CD14-positive monocyte (primary cell): ENCODE data around the gene CCDC116. TPM values are rescaled to one million over a fixed set of nuclear protein-coding genes. Genes with fewer than 3 reads are reported as not detected.

Experiments
- DNase-seq, 3 donors: peaks; one replicate each; pipeline ENCODE4 v3.0.0-alpha.2; 2011 to 2022
- H2AFZ ChIP-seq: 2 replicates; pipeline ENCODE4 v1.6.0; 2012; ENCODE audit warnings: mild to moderate bottlenecking, low read depth, low read length, inconsistent platforms; ENCODE audit not compliant: insufficient read depth, poor library complexity, severe bottlenecking
- H3K27ac ChIP-seq, 2 donors: 1 replicate in 1 of 2; 2 replicates in 1 of 2; pipeline ENCODE4 v1.5.1; 2012 to 2013; ENCODE audit warnings: low read length in 2 of 2, control low read depth in 1 of 2, inconsistent platforms in 1 of 2, low read depth in 1 of 2, mild to moderate bottlenecking in 1 of 2
- H3K27me3 ChIP-seq, 2 donors: one replicate each; pipeline versions ENCODE4 v1.6.0 to v1.6.1; 2011 to 2013; ENCODE audit warnings: low read length in 2 of 2; ENCODE audit not compliant: control insufficient read depth in 2 of 2, insufficient read depth in 2 of 2
- H3K36me3 ChIP-seq, 2 donors: replicated peaks in 1 of 2; 1 replicate in 1 of 2; 2 replicates in 1 of 2; pipeline versions ENCODE4 v1.5.1 to v1.6.1; 2012 to 2013; ENCODE audit warnings: low read length in 2 of 2, control low read depth in 1 of 2, inconsistent platforms in 1 of 2, mild to moderate bottlenecking in 1 of 2; ENCODE audit not compliant: insufficient read depth in 2 of 2, control insufficient read depth in 1 of 2
- H3K4me1 ChIP-seq, 2 donors: 1 replicate in 1 of 2; 2 replicates in 1 of 2; pipeline versions ENCODE4 v1.5.1 to v1.6.1; 2012 to 2013; ENCODE audit warnings: low read length in 2 of 2, control low read depth in 1 of 2, inconsistent platforms in 1 of 2, mild to moderate bottlenecking in 1 of 2, moderate library complexity in 1 of 2; ENCODE audit not compliant: insufficient read depth in 2 of 2, control insufficient read depth in 1 of 2
- H3K4me2 ChIP-seq: replicated peaks from 2 replicates; pipeline ENCODE3; 2012; ENCODE audit warnings: low read length, moderate library complexity, mild to moderate bottlenecking; ENCODE audit not compliant: poor library complexity, severe bottlenecking; ENCODE audit errors: extremely low read depth
- H3K4me3 ChIP-seq, 3 experiments: fragments of 200-600 bp in 1 of 3; sonication (generic) in 1 of 3; replicated peaks in 1 of 3; 1 replicate in 2 of 3; 2 replicates in 1 of 3; pipeline ENCODE4 v1.5.1; 2011 to 2013; ENCODE audit warnings: low read length in 3 of 3, mild to moderate bottlenecking in 3 of 3, control low read depth in 2 of 3, low read depth in 2 of 3, inconsistent platforms in 1 of 3, moderate library complexity in 1 of 3
- H3K79me2 ChIP-seq: 2 replicates; pipeline ENCODE4 v1.6.0; 2012; ENCODE audit warnings: mild to moderate bottlenecking, control low read depth, inconsistent platforms, low read length, moderate library complexity; ENCODE audit not compliant: insufficient read depth
- H3K9ac ChIP-seq: 2 replicates; pipeline ENCODE4 v1.6.0; 2017; ENCODE audit warnings: low read length, mild to moderate bottlenecking; ENCODE audit not compliant: insufficient read depth, poor library complexity, severe bottlenecking
- H3K9me3 ChIP-seq, 2 donors: replicated peaks in 1 of 2; 1 replicate in 1 of 2; 2 replicates in 1 of 2; pipeline versions ENCODE4 v1.5.1 to v1.6.1; 2012 to 2013; ENCODE audit warnings: low read length in 2 of 2, control low read depth in 1 of 2; ENCODE audit not compliant: control insufficient read depth in 1 of 2, insufficient read depth in 1 of 2
- H4K20me1 ChIP-seq: 2 replicates; pipeline ENCODE4 v1.6.0; 2012; ENCODE audit warnings: mild to moderate bottlenecking, low read length, control low read depth, moderate library complexity; ENCODE audit not compliant: insufficient read depth
- H3K27ac Mint-ChIP-seq, 7 donors: one replicate each; pipeline ENCODE4 v1.8.0; 2020; ENCODE audit warnings: mild to moderate bottlenecking in 7 of 7, mixed read lengths in 7 of 7, moderate library complexity in 6 of 7, inconsistent platforms in 2 of 7
- H3K27me3 Mint-ChIP-seq, 3 donors: one replicate each; pipeline ENCODE4 v1.8.0; 2021 to 2022; ENCODE audit warnings: low read depth in 3 of 3, mild to moderate bottlenecking in 3 of 3, mixed read lengths in 3 of 3, moderate library complexity in 3 of 3, inconsistent platforms in 1 of 3
- H3K36me3 Mint-ChIP-seq, 2 donors: one replicate each; pipeline ENCODE4 v1.8.0; 2020; ENCODE audit warnings: mixed read lengths in 2 of 2, inconsistent platforms in 1 of 2, mild to moderate bottlenecking in 1 of 2
- H3K4me1 Mint-ChIP-seq: one replicate; pipeline ENCODE4 v1.8.0; 2020; ENCODE audit warnings: mild to moderate bottlenecking, mixed read lengths
- H3K4me3 Mint-ChIP-seq, 2 donors: one replicate each; pipeline ENCODE4 v1.8.0; 2020; ENCODE audit warnings: mild to moderate bottlenecking in 2 of 2, mixed read lengths in 2 of 2, moderate library complexity in 1 of 2
- H3K9me3 Mint-ChIP-seq, 7 donors: one replicate each; pipeline ENCODE4 v1.8.0; 2020 to 2022; ENCODE audit warnings: mixed read lengths in 7 of 7, mild to moderate bottlenecking in 6 of 7, moderate library complexity in 6 of 7, inconsistent platforms in 2 of 7
- WGBS: methylation state at CpG from one replicate; pipeline ENCODE4 v1.1.5; 2013; ENCODE audit warnings: missing lambda C conversion rate; ENCODE audit not compliant: insufficient coverage; 5-methylcytosine and 5-hydroxymethylcytosine counted together
- intact Hi-C, 2 donors: fragments of 100-400 bp; cut with micrococcal nuclease; formaldehyde crosslinking; loops; one replicate each; pipeline versions ENCODE4 v1.15.0 to v1.15.1; 2023
- polyA plus RNA-seq, 3 donors: library from polyadenylated mRNA; depleted of rRNA in 1 of 3; unstranded in 2 of 3; stranded (reverse) in 1 of 3; fragments of 300-500 nt in 2 of 3; fragments of >200 nt in 1 of 3; fragmentation: Illumina TruSeq in 2 of 3; gene quantifications; 1 replicate in 2 of 3; 2 replicates in 1 of 3; pipeline ENCODE4 v1.2.3, GENCODE V29; 2012 to 2021
- TF ChIP-seq, protein P1 (sequence below): fragments of 200-600 bp; IDR thresholded peaks from one replicate; pipeline ENCODE4 v1.8.0; 2022; ENCODE audit warnings: antibody characterized with exemption, mild to moderate bottlenecking

CCDC116 gene
- polyA plus RNA-seq, 3 donors: 0.21 TPM; not detected in 2

DNA sequence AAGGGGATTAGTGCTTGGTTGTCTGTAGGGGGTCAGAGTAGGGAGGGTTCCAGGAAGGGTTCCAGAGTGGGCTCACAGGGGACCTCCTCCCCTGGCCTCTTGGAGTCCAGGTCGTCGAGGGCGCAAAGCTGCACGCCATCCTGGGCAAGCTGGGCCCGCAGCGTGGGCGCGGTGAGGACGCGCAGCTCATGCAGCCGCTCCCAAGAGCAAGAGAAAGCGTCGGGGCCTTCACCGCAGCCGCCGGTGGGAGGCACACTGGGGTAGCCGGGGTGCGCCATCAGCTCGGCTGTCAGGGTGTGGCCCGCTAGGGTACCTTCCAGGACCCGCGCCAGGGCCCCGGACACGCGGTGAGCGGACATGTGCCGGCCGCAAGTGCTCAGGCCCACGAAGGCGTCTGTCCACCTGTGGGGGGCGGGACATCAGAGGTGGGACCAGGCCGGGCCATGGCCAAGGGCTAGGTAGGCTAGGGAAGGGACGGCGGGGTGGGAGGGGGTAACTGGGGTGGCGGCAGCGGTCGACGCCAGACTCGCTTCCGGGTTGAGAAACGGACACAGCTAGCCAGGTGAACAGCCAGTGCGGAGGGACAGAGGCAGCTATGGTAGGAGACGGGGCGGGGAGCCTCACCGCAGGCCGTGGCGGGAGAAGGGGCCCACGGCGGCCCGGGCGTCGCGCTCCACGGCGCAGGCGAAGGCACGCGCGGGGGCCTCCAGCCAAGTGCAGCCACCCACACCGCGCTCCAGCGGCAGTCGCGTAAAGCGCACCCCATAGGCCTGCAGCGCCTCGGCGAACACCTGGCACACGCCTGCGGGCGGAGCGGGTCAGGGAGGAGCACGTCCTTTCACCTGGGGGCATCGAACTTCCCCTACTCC, 3.9 kb upstream of the CCDC116 start:
- H3K36me3 ChIP-seq: peaks cover 10 to 23% of the 10 kb centered on the region in 2 donors
- H3K4me3 Mint-ChIP-seq: peak overlapping the region; percentile 86
- H3K9ac ChIP-seq: peak overlapping the region; percentile 99
- intact Hi-C loops: no loop called here
- peaks cover 8 to 30% of the 10 kb centered on the region in 2 donors for H3K36me3 Mint-ChIP-seq
- peak overlapping the region; percentile 63 to 95 (median 86) for H3K27ac Mint-ChIP-seq
- peaks cover 0 to 8% (median 3%) of the 10 kb centered on the region in 7 donors for H3K9me3 Mint-ChIP-seq
- H3K9me3 ChIP-seq: peaks cover 0 to 6% of the 10 kb centered on the region in 2 donors
- peak overlapping the region; percentile 91 for H3K4me2 ChIP-seq
- DNase-seq: no peak
- H3K27me3 ChIP-seq: no peaks in the 10 kb centered on the region
- H3K79me2 ChIP-seq: peaks cover 63% of the 10 kb centered on the region
- H3K4me1 ChIP-seq: peaks cover 25 to 52% of the 10 kb centered on the region in 2 donors
- peaks cover 38% of the 10 kb centered on the region for H3K4me1 Mint-ChIP-seq
- H2AFZ ChIP-seq: peak overlapping the region; percentile 79
- peaks cover 59% of the 10 kb centered on the region for H4K20me1 ChIP-seq
- H3K27me3 Mint-ChIP-seq: peaks cover 0 to 1% (median 0%) of the 10 kb centered on the region in 3 donors
- peak overlapping the region; percentile 80 to 96 (median 96) for H3K4me3 ChIP-seq
- TF ChIP-seq, protein P1, sequence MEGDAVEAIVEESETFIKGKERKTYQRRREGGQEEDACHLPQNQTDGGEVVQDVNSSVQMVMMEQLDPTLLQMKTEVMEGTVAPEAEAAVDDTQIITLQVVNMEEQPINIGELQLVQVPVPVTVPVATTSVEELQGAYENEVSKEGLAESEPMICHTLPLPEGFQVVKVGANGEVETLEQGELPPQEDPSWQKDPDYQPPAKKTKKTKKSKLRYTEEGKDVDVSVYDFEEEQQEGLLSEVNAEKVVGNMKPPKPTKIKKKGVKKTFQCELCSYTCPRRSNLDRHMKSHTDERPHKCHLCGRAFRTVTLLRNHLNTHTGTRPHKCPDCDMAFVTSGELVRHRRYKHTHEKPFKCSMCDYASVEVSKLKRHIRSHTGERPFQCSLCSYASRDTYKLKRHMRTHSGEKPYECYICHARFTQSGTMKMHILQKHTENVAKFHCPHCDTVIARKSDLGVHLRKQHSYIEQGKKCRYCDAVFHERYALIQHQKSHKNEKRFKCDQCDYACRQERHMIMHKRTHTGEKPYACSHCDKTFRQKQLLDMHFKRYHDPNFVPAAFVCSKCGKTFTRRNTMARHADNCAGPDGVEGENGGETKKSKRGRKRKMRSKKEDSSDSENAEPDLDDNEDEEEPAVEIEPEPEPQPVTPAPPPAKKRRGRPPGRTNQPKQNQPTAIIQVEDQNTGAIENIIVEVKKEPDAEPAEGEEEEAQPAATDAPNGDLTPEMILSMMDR: no peak
- WGBS: 77% methylated on average over 74 of the region's 74 CpGs
- H3K27ac ChIP-seq: peak overlapping the region; percentile 69 to 97

DNA sequence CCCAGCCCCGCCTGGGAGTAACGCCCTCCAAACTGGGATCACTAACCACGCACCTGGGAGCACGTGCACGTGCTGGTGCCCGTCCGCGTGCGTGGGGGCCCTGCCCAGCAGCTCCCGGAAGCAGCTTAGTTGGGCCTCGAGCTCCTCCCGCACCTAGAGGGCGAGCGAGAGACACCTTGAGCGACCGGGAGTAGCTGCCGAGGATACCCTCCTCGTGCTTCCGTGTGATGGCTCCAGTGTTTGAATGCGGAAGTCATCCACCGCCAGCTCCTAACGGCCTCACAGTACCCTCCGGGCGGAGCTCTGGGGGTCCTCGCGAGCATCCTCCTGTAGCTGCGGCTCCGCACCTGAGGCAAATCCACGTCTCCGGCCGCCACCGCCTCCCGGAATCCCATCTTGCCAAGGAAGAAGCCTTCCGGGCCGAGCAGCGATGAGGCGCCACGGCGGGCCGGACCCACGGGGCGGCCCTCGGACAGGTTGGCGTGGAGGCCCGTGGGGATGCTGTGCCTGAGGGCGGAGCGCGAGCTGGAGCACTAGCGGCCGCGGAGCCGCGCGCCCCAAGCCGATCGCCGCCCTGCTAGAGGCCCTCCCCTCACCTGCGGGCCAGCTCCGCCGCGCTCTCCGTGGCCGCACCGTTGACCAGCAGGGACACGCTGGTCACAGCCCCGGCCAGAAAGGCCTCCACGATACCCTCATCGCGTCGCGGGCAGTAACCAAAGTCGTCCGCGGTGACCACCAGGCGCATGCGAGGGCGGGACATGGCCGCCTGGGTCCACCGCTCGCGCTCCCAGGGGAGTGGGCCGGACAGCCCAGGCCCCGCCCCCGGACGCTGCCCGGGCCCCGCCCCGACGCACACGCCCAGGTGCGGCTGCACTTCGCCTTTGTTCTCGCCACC, 3.1 kb upstream of the CCDC116 start, which contains the start of gene YDJC:
TSS of gene YDJC (minus strand) at position 768 of the 895 bp plus-strand sequence. CDS start at position 760, 8 bp downstream.
- peak within 1 kb of the TSS; percentile 86 to 90 for H3K4me3 Mint-ChIP-seq
- peaks cover 23 to 48% of the 10 kb centered on the region in 2 donors for H3K4me1 ChIP-seq
- no peaks in the 10 kb centered on the region for H3K27me3 ChIP-seq

More for the DNA sequence above, 3.1 kb upstream of the CCDC116 start, which contains the start of gene YDJC:
- Mint-ChIP-seq H3K4me1 (peaks cover 34% of the 10 kb centered on the region), H3K27ac (peak within 1 kb of the TSS; percentile 69 to 95 (median 88)), H3K27me3 (peaks cover 0 to 1% (median 0%) of the 10 kb centered on the region in 3 donors), H3K9me3 (peaks cover 0 to 8% (median 3%) of the 10 kb centered on the region in 7 donors), H3K36me3 (peaks cover 5 to 24% of the 10 kb centered on the region in 2 donors)
- Histone ChIP-seq H2AFZ (peak within 1 kb of the TSS; percentile 79), H3K79me2 (peaks cover 54% of the 10 kb centered on the region), H3K9ac (peak within 1 kb of the TSS; percentile 99), H3K4me3 (peak within 1 kb of the TSS; percentile 80 to 96 (median 96)), H3K9me3 (peaks cover 0 to 6% of the 10 kb centered on the region in 2 donors), H3K4me2 (peak within 1 kb of the TSS; percentile 91), H4K20me1 (peaks cover 50% of the 10 kb centered on the region), H3K36me3 (peaks cover 6 to 19% of the 10 kb centered on the region in 2 donors), H3K27ac (peak within 1 kb of the TSS; percentile 69 to 97)
- TF ChIP-seq, protein P1: no peak
- WGBS: under 1% methylated on average over 93 of the region's 93 CpGs
- intact Hi-C loops: no loop called here
- DNase-seq: peak; percentile 91 to 93 (median 92)
